ENCODE data around the gene SUSD3.

GRCh38 chr9:93076101-93076791 lies 17.7 kb downstream of the SUSD3 start:
- no peak for TF ChIP-seq CTCF (conservative IDR thresholded peaks at IDR 0.05 in 1 of 2, IDR thresholded peaks at IDR 0.05 in 1 of 2; ENCODE audit: low read depth in 1 of 2, low read length in 2 of 2)
- no peak for TF ChIP-seq EZH2 (IDR thresholded peaks at IDR 0.05; ENCODE audit: low read length, missing control alignments)
